Measurements from ENCODE around the gene TUBA1C. TPM values are rescaled to one million over a fixed set of nuclear protein-coding genes. Genes with fewer than 3 reads are reported as not detected.

The TUBA1C gene
- total and polyA plus RNA-seq, 2 of the 8 experiments (the other 6 are each of a cell fraction or from before 2014, with no cell fraction given), result 504 to 3,101 TPM

GRCh38 chr12:49295082-49295936 lies 30.4 kb downstream of the TUBA1C start, which contains the start of gene PRPH (continued):
- TF ChIP-seq TBP (IDR thresholded peaks at IDR 0.05; ENCODE audit: low read depth, low read length), result no peak
- no peak for TF ChIP-seq RBBP5 (IDR thresholded peaks at IDR 0.05; ENCODE audit: borderline replicate concordance, low read depth, low read length)
- TF ChIP-seq EZH2 (IDR thresholded peaks at IDR 0.05; ENCODE audit: low read depth, low read length, severe bottlenecking), result peak; percentile 95
- no peak for TF ChIP-seq PHF8 (conservative IDR thresholded peaks at IDR 0.05; ENCODE audit: low read depth, low read length)
- TF ChIP-seq RXRA (IDR thresholded peaks at IDR 0.05; ENCODE audit: insufficient read depth, low read depth, low read length), result no peak
- TF ChIP-seq JUN (IDR thresholded peaks at IDR 0.05; ENCODE audit: low read depth, low read length), result no peak
- no peak for TF ChIP-seq GABPA (IDR thresholded peaks at IDR 0.05; ENCODE audit: borderline replicate concordance, insufficient read depth, low read length)
- TF ChIP-seq TEAD4 (IDR thresholded peaks at IDR 0.05; ENCODE audit: low read depth, low read length), result no peak
- no peak for TF ChIP-seq ZNF274 (IDR thresholded peaks at IDR 0.05; ENCODE audit: borderline replicate concordance, extremely low read depth, low read length)
- no peak for TF ChIP-seq HDAC2 (IDR thresholded peaks at IDR 0.05; ENCODE audit: borderline replicate concordance in 1 of 2, low read depth in 2 of 2, low read length in 2 of 2)
- TF ChIP-seq CTCF (IDR thresholded peaks at IDR 0.05; ENCODE audit: control extremely low read depth in 1 of 3, insufficient read depth in 1 of 3, low read depth in 1 of 3, low read length in 3 of 3), result peak in 1 of 3 experiments; percentile 20; a peak in 1 of 4 replicates
- TF ChIP-seq TAF1 (IDR thresholded peaks at IDR 0.05; ENCODE audit: low read depth, low read length), result no peak
- TF ChIP-seq TCF12 (IDR thresholded peaks at IDR 0.05; ENCODE audit: low read depth, low read length), result no peak
- no peak for TF ChIP-seq EP300 (IDR thresholded peaks at IDR 0.05; ENCODE audit: borderline replicate concordance in 1 of 2, low read depth in 2 of 2, low read length in 2 of 2)
- peak; percentile 36 for TF ChIP-seq ASH2L (IDR thresholded peaks at IDR 0.05; ENCODE audit: low read length)
- no peak for TF ChIP-seq POLR2AphosphoS5 (IDR thresholded peaks at IDR 0.05; ENCODE audit: low read depth, low read length)

Data from H1 (cell line).